ENCODE data around the gene COL23A1. TPM values are rescaled to one million over a fixed set of nuclear protein-coding genes. Genes with fewer than 3 reads are reported as not detected.
A peak's percentile ranks its signal among the peaks of the same experiment; 100 is the strongest.

COL23A1 gene
- total and polyA plus RNA-seq, 2 of the 13 experiments (the other 11 are each of a cell fraction or from before 2014, with no cell fraction given): not detected

GRCh38 chr5:178626484-178627258 lies 36.5 kb upstream of the COL23A1 start, which contains the start of gene CLK4 (continued):
- 0 out of 2 replicates have a peak, but pooled peaks have one; percentile 58 for TF ChIP-seq BATF2 (CRISPR knock-in tag; IDR thresholded peaks at IDR 0.05)
- TF ChIP-seq ZFP37 (CRISPR knock-in tag; IDR thresholded peaks at IDR 0.05; ENCODE audit: borderline replicate concordance): no peak
- peak; percentile 63 for TF ChIP-seq ZC3H13 (CRISPR knock-in tag; IDR thresholded peaks at IDR 0.05)
- no peak for TF ChIP-seq JUNB (CRISPR knock-in tag; IDR thresholded peaks at IDR 0.05; ENCODE audit: borderline replicate concordance)
- TF ChIP-seq KDM3A (CRISPR knock-in tag; IDR thresholded peaks at IDR 0.05; ENCODE audit: low read depth): peak; percentile 70; the same call in 1 of the 2 replicates
- no peak for TF ChIP-seq ZNF260 (CRISPR knock-in tag; IDR thresholded peaks at IDR 0.05; ENCODE audit: borderline replicate concordance, low read depth)
- 0 out of 2 replicates have a peak, but pooled peaks have one; percentile 59 for TF ChIP-seq ZNF274 (CRISPR knock-in tag; IDR thresholded peaks at IDR 0.05)
- no peak for TF ChIP-seq IRF2 (CRISPR knock-in tag; IDR thresholded peaks at IDR 0.05)
- TF ChIP-seq GPBP1L1 (CRISPR knock-in tag; IDR thresholded peaks at IDR 0.05): no peak
- TF ChIP-seq REXO4 (CRISPR knock-in tag; IDR thresholded peaks at IDR 0.05; ENCODE audit: borderline replicate concordance): no peak
- TF ChIP-seq ZNF761 (CRISPR knock-in tag; conservative IDR thresholded peaks at IDR 0.05): no peak
- no peak for TF ChIP-seq PTBP1 (IDR thresholded peaks at IDR 0.05; ENCODE audit: low read depth, low read length, poor library complexity, severe bottlenecking)
- TF ChIP-seq SMYD3 (CRISPR knock-in tag; IDR thresholded peaks at IDR 0.05): 0 out of 2 replicates have a peak, but pooled peaks have one; percentile 44
- TF ChIP-seq ZSCAN5A (CRISPR knock-in tag; IDR thresholded peaks at IDR 0.05; ENCODE audit: borderline replicate concordance): peak; percentile 48; the same call in 1 of the 2 replicates
- 0 out of 2 replicates have a peak, but pooled peaks have one; percentile 69 for TF ChIP-seq ZNF704 (CRISPR knock-in tag; IDR thresholded peaks at IDR 0.05; ENCODE audit: borderline replicate concordance)
- TF ChIP-seq TFAP4 (IDR thresholded peaks at IDR 0.05; ENCODE audit: borderline replicate concordance, low read depth): no peak
- TF ChIP-seq ZNF775 (CRISPR knock-in tag; IDR thresholded peaks at IDR 0.05; ENCODE audit: borderline replicate concordance): no peak
- peak; percentile 83; the same call in 1 of the 2 replicates for TF ChIP-seq ZNF446 (CRISPR knock-in tag; IDR thresholded peaks at IDR 0.05)
- no peak for TF ChIP-seq CREBL2 (CRISPR knock-in tag; IDR thresholded peaks at IDR 0.05; ENCODE audit: borderline replicate concordance)
- TF ChIP-seq ZNF263 (CRISPR knock-in tag; IDR thresholded peaks at IDR 0.05): no peak
- TF ChIP-seq DDIT3 (CRISPR knock-in tag; IDR thresholded peaks at IDR 0.05): no peak
- TF ChIP-seq ZFP36L1 (CRISPR knock-in tag; IDR thresholded peaks at IDR 0.05): no peak
- TF ChIP-seq SMARCC2 (IDR thresholded peaks at IDR 0.05): no peak
